ENCODE results near the gene PTPN1. TPM values are rescaled to one million over a fixed set of nuclear protein-coding genes. Genes with fewer than 3 reads are reported as not detected.

Gene PTPN1
- total RNA-seq, 1 experiment from 2014 or later, result 65.2 TPM

DNA sequence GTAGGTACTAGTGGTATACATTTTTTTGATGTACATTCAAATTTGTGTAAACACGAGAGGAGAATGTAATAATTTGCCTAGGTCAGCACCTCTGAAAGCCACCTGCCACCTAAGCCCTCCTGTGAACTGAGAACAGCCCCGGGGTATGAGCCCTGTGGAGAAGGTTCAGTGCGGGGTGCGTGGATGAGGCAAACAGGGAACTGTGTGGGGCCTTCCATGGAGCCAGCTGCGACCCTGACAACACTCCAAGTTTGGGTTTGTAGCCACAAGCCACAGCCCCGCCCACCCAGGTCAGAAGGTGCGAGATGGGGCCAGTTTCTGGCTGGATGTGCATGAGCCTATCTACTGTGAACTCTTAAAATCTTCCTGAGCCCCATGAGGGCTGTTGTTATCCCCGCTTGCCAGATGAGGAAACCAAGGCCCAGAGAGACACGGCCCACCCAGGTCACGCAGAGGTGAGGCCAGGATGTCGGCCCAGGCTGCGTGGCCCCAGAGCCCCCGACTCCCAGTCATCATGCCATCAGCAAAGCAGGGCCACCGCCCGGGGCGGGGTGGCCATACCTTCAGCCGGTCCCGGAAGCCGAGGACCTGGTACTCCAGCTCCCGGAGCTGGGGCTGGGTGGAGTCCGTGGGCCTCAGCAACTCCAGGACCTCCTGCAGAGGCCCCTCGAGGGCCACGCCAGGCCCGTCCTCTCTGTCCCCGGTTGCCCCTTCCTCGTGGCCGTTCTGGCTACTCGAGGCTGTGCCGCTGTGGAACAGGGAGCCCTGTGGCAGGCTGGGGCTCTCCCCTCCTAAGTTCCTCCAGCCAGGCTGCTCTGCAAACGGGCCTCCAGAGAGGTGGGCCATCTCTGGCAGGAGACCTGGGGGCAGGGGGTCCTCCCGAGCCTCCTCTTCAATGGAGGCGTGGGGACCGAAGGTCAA is 91.6 kb downstream of the PTPN1 start:
- H3K36me3 Mint-ChIP-seq (ENCODE audit: insufficient read depth, unreplicated experiment), result peaks cover 5% of the 10 kb centered on the region
- BruUV-seq (replicated peaks), result no TSS peak
- DNase-seq, result no peak
- no peaks in the 10 kb centered on the region for H3K9me3 ChIP-seq
- no peaks in the 10 kb centered on the region for H3K4me1 Mint-ChIP-seq (ENCODE audit: low read depth, unreplicated experiment)
- intact Hi-C loops (cut with micrococcal nuclease; ENCODE audit: unreplicated experiment), result no loop called here
- TF ChIP-seq, protein P1, sequence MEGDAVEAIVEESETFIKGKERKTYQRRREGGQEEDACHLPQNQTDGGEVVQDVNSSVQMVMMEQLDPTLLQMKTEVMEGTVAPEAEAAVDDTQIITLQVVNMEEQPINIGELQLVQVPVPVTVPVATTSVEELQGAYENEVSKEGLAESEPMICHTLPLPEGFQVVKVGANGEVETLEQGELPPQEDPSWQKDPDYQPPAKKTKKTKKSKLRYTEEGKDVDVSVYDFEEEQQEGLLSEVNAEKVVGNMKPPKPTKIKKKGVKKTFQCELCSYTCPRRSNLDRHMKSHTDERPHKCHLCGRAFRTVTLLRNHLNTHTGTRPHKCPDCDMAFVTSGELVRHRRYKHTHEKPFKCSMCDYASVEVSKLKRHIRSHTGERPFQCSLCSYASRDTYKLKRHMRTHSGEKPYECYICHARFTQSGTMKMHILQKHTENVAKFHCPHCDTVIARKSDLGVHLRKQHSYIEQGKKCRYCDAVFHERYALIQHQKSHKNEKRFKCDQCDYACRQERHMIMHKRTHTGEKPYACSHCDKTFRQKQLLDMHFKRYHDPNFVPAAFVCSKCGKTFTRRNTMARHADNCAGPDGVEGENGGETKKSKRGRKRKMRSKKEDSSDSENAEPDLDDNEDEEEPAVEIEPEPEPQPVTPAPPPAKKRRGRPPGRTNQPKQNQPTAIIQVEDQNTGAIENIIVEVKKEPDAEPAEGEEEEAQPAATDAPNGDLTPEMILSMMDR (IDR thresholded peaks at IDR 0.05; ENCODE audit: insufficient read depth in 1 of 2, low read depth in 1 of 2, low read length in 1 of 2, severe bottlenecking in 1 of 2, unreplicated experiment in 1 of 2), result no peak
- ChIA-PET CTCF (no interaction called here), POLR2A (interaction anchor here (0.5 kb wide), 1 partner anchor 329 kb away, joined by 4 read pairs; no protein-coding TSS in a partner anchor)
- no peaks in the 10 kb centered on the region for H3K9me3 Mint-ChIP-seq (ENCODE audit: unreplicated experiment)
- H3K4me3 Mint-ChIP-seq (ENCODE audit: unreplicated experiment), result no peak overlapping the region
- no peaks in the 10 kb centered on the region for H3K36me3 ChIP-seq (ENCODE audit: control insufficient read depth, insufficient read depth, low read length)
- no peaks in the 10 kb centered on the region for H3K4me1 ChIP-seq
- H3K27ac Mint-ChIP-seq (ENCODE audit: unreplicated experiment), result no peak overlapping the region
- no peak overlapping the region for H3K4me3 ChIP-seq (ENCODE audit: low read depth, low read length)
- no peaks in the 10 kb centered on the region for H3K27me3 Mint-ChIP-seq (ENCODE audit: insufficient read depth, unreplicated experiment)
- no peaks in the 10 kb centered on the region for H3K27me3 ChIP-seq (replicated peaks; ENCODE audit: control insufficient read depth, insufficient read depth, low read length)

DNA sequence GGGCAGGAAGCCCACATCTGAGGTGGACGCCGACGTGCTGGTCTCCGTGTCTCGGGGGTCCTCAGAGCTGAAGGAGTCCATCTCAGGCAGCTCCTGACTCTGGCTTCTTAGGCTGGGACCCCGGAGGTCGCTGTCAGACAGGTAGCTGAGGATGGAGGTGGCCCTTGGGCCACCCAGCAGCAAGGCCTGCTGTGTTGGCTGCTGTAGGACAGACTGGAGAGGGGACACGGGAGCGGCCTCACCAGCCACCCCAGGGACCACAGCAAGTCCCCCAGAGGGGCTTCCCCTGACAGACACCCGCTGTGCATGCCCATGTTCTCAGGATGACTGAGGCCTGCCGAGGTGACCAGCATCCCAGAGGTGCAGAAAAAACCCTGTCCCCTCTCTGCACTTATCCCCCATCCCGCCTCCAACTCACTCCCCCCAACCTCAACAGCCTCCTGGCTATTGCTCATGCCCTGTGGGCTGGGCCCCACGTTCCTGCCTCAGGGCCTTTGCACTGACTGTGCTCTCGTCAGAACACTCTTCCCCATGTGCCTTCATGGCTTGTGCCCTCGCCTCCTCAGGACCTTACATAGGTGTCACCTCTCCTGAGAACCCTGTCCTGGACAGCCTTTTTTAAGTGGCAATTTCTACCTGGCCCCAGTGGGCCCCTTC is 92.4 kb downstream of the PTPN1 start:
- no TSS peak for BruUV-seq (replicated peaks)
- no peak for DNase-seq
- POLR2A ChIA-PET, result no interaction called here
- TF ChIP-seq, protein P1 (IDR thresholded peaks at IDR 0.05; ENCODE audit: insufficient read depth in 1 of 2, low read depth in 1 of 2, low read length in 1 of 2, severe bottlenecking in 1 of 2, unreplicated experiment in 1 of 2), result no peak
- H3K4me3 Mint-ChIP-seq (ENCODE audit: unreplicated experiment), result no peak overlapping the region
- CTCF ChIA-PET, result no interaction called here
- no peaks in the 10 kb centered on the region for H3K27me3 Mint-ChIP-seq (ENCODE audit: insufficient read depth, unreplicated experiment)
- H3K9me3 Mint-ChIP-seq (ENCODE audit: unreplicated experiment), result no peaks in the 10 kb centered on the region
- H3K27ac Mint-ChIP-seq (ENCODE audit: unreplicated experiment), result no peak overlapping the region
- no peaks in the 10 kb centered on the region for H3K9me3 ChIP-seq
- H3K36me3 ChIP-seq (ENCODE audit: control insufficient read depth, insufficient read depth, low read length), result no peaks in the 10 kb centered on the region
- H3K4me1 Mint-ChIP-seq (ENCODE audit: low read depth, unreplicated experiment), result no peaks in the 10 kb centered on the region
- H3K27me3 ChIP-seq (replicated peaks; ENCODE audit: control insufficient read depth, insufficient read depth, low read length), result no peaks in the 10 kb centered on the region
- intact Hi-C loops (cut with micrococcal nuclease; ENCODE audit: unreplicated experiment), result no loop called here
- no peaks in the 10 kb centered on the region for H3K4me1 ChIP-seq
- H3K4me3 ChIP-seq (ENCODE audit: low read depth, low read length), result no peak overlapping the region
- peaks cover 4% of the 10 kb centered on the region for H3K36me3 Mint-ChIP-seq (ENCODE audit: insufficient read depth, unreplicated experiment)

DNA sequence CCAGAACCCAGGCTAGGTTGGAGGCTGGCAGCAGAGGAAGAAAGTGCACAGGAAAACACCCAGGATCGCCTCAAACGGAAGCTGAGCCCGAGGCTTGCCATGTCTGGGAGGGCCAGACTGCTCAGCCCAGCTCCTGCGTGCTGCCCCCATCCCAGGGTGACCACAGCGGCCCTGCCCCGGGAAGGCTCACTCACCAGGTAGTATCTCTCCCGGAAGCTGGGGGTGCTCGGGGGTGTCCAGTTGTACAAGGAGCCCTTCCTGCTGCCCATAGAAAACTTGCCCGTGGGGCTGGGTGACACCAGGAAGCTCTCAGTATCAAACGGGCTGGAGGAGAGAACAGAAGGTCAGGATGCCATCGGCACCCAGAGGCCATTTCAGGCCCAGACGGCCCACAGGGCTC is 94.3 kb downstream of the PTPN1 start:
- Mint-ChIP-seq H3K36me3 (ENCODE audit: insufficient read depth, unreplicated experiment) (no peaks in the 10 kb centered on the region), H3K27ac (ENCODE audit: unreplicated experiment) (no peak overlapping the region), H3K4me3 (ENCODE audit: unreplicated experiment) (no peak overlapping the region), H3K9me3 (ENCODE audit: unreplicated experiment) (no peaks in the 10 kb centered on the region), H3K27me3 (ENCODE audit: insufficient read depth, unreplicated experiment) (no peaks in the 10 kb centered on the region), H3K4me1 (ENCODE audit: low read depth, unreplicated experiment) (no peaks in the 10 kb centered on the region)
- no TSS peak for BruUV-seq (replicated peaks)
- Histone ChIP-seq H3K27me3 (replicated peaks; ENCODE audit: control insufficient read depth, insufficient read depth, low read length) (no peaks in the 10 kb centered on the region), H3K4me1 (no peaks in the 10 kb centered on the region), H3K9me3 (no peaks in the 10 kb centered on the region), H3K36me3 (ENCODE audit: control insufficient read depth, insufficient read depth, low read length) (no peaks in the 10 kb centered on the region), H3K4me3 (ENCODE audit: low read depth, low read length) (no peak overlapping the region)
- intact Hi-C loops (cut with micrococcal nuclease; ENCODE audit: unreplicated experiment), result no loop called here
- CTCF ChIA-PET, result interaction anchor here (1.2 kb wide), 1 partner anchor 145 kb away, joined by 4 read pairs; no protein-coding TSS in a partner anchor
- no peak for DNase-seq
- POLR2A ChIA-PET, result no interaction called here
- TF ChIP-seq, protein P1 (IDR thresholded peaks at IDR 0.05; ENCODE audit: insufficient read depth in 1 of 2, low read depth in 1 of 2, low read length in 1 of 2, severe bottlenecking in 1 of 2, unreplicated experiment in 1 of 2), result no peak

All from Caco-2 (cell line).